Activated T-helper 1 cell treated with anti-CD3 and anti-CD28 coated beads, Interleukin-12 subunit alpha, Interleukin-12 subunit beta, Interleukin-2, Interleukin-4 antibody, amounts not matched to agents 30 ng/mL and 10 ng/mL and 1 ng/mL, durations not matched to agents 14 hours and 24 hours and 36 hours (primary cell): ENCODE results near the gene TRIP10. TPM values are rescaled to one million over a fixed set of nuclear protein-coding genes. Genes with fewer than 3 reads are reported as not detected.
"Not testable (repeated sequence)": the region's sequence is repeated elsewhere in the genome, so short reads cannot be mapped to it uniquely, and the experiment has no call there.

Experiments used
- DNase-seq: peaks from one replicate; pipeline ENCODE4 v3.0.0; 2021; ENCODE audit warnings: low spot score
- H3K27ac Mint-ChIP-seq: one replicate; pipeline ENCODE4 v1.8.0; 2021; ENCODE audit warnings: mild to moderate bottlenecking, mixed read lengths
- H3K27me3 Mint-ChIP-seq: one replicate; pipeline ENCODE4 v1.8.0; 2022; ENCODE audit warnings: mild to moderate bottlenecking, moderate library complexity, mixed read lengths; ENCODE audit not compliant: insufficient read depth
- H3K36me3 Mint-ChIP-seq: one replicate; pipeline ENCODE4 v1.8.0; 2021; ENCODE audit warnings: low read depth, mixed read lengths
- H3K4me1 Mint-ChIP-seq: one replicate; pipeline ENCODE4 v1.8.0; 2021; ENCODE audit warnings: low read depth, mixed read lengths
- H3K4me3 Mint-ChIP-seq: one replicate; pipeline ENCODE4 v1.8.0; 2021; ENCODE audit warnings: mild to moderate bottlenecking, moderate library complexity, mixed read lengths
- H3K9me3 Mint-ChIP-seq: one replicate; pipeline ENCODE4 v1.8.0; 2021; ENCODE audit warnings: mixed read lengths
- intact Hi-C: fragments of 100-400 bp; cut with micrococcal nuclease; formaldehyde crosslinking; loops from one replicate; pipeline ENCODE4 v1.15.1; 2024
- total RNA-seq: library from RNA; stranded (reverse); gene quantifications from 2 replicates; pipeline ENCODE4 v1.2.3, GENCODE V29; 2022

TRIP10 gene
- total RNA-seq, 1 donor from 2014 or later = 62.0 TPM

DNA sequence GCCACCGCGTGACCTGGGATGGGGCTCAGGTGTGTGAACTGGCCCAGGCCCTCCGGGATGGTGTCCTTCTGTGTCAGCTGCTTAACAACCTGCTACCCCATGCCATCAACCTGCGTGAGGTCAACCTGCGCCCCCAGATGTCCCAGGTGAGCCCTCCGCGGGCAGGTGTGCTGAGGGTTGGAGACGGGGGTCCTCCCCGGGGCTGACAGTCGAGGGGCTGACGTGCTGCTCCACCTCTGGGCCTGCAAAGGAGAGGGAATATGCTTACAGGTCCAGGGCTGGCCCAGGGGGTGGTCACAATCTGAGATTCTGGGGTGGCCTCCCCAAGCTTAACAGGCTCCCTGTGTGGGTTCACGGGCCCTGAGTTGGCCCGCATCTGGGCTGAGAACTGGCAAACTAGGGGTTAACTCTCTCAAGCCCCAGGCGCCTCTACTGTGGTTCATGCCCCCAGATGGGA lies 33.4 kb downstream of the TRIP10 start:
- Mint-ChIP-seq H3K27ac (peak overlapping the region; percentile 93), H3K4me3 (peak overlapping the region; percentile 92), H3K36me3 (peaks cover 28% of the 10 kb centered on the region), H3K27me3 (no peaks in the 10 kb centered on the region), H3K4me1 (peaks cover 62% of the 10 kb centered on the region), H3K9me3 (peaks cover 12% of the 10 kb centered on the region)
- no peak for DNase-seq
- intact Hi-C loops = loop anchor here (1.0 kb wide), 6 partner anchors 20 to 313 kb away; partner anchors contain the start of gene TRIP10

- H3K27me3 Mint-ChIP-seq = no peaks in the 10 kb centered on the region
- peaks cover 33% of the 10 kb centered on the region for H3K36me3 Mint-ChIP-seq
- intact Hi-C loops = loop anchor here (1.0 kb wide), 3 partner anchors 28 to 313 kb away; no protein-coding TSS in a partner anchor
- H3K4me1 Mint-ChIP-seq = peaks cover 62% of the 10 kb centered on the region
- peak; percentile 34 for DNase-seq
- peak overlapping the region; percentile 93 for H3K27ac Mint-ChIP-seq
- peaks cover 12% of the 10 kb centered on the region for H3K9me3 Mint-ChIP-seq
- peak overlapping the region; percentile 92 for H3K4me3 Mint-ChIP-seq
These were observed 33.9 kb downstream of the TRIP10 start for GRCh38 chr19:6773323-6773931.

DNA sequence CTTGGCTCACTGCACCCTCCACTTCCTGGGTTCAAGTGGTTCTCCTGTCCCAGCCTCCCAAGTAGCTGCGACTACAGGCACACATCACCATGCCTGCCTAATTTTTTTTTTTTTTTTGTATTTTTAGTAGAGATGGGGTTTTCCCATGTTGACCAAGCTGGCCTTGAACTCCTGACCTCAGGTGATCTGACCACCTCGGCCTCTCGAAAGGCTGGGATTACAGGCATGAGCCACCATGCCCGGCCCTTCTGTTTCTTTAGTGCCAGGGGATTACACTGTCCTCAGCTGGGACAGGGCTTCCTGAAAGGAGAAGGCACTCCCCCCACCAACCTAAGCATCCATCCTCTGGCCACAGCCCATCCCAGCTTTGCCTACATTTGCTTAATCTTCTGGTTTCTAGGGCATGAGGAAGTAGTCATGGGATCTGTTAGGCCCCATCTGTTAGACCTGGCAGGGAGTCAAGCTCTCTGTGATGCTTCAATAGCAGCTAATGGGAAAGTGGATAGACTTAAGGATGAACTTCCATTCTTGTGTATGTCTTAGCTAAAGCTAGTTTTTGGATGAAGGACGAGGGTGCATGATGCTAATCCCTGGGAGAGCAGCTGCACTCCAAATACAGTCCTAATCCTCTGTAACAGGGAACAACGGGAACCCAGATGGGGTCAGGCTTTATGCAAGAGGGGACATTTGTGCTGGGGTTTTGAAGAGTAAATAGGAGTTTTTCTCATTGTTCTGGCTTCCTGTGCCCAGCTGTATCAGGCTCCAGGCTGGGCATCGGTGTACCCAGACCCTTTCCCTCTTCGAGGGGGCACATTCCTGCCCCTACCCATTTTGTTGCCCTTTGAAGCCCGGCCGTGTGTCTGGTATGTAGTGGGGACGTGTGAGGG lies 35.6 kb downstream of the TRIP10 start:
- Mint-ChIP-seq H3K4me1 (peaks cover 61% of the 10 kb centered on the region), H3K27ac (peak overlapping the region; percentile 31), H3K9me3 (peaks cover 12% of the 10 kb centered on the region), H3K4me3 (peak overlapping the region; percentile 92), H3K36me3 (peaks cover 34% of the 10 kb centered on the region), H3K27me3 (no peaks in the 10 kb centered on the region)
- DNase-seq = no peak
- intact Hi-C loops = no loop called here

GRCh38 chr19:6776045-6776444 lies 36.6 kb downstream of the TRIP10 start:
- peak overlapping the region; percentile 40 for H3K4me3 Mint-ChIP-seq
- peaks cover 37% of the 10 kb centered on the region for H3K36me3 Mint-ChIP-seq
- peaks cover 59% of the 10 kb centered on the region for H3K4me1 Mint-ChIP-seq
- intact Hi-C loops, DNase-seq, H3K27me3 Mint-ChIP-seq: not testable (repeated sequence)
- peak overlapping the region; percentile 66 for H3K27ac Mint-ChIP-seq
- peaks cover 12% of the 10 kb centered on the region for H3K9me3 Mint-ChIP-seq

DNA sequence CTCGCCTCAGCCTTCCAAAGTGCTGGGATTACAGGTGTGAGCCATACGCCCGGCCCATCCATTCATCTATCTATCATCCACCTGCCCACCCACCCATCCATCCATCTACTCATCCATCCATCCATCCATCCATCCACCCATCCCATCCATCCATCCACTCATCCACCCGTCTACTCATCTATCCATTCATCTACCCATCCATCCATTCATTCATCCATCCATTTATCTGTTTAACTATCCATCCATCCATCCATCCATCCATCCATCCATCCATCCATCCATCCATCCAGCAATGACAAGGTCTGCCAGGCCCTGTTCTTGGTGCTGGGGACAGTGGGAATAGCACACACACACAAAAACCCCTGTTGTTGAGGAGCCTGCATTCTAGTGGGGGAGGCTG lies 37.5 kb downstream of the TRIP10 start:
- Mint-ChIP-seq H3K4me1 (peaks cover 61% of the 10 kb centered on the region), H3K36me3 (peaks cover 42% of the 10 kb centered on the region), H3K9me3 (peaks cover 8% of the 10 kb centered on the region), H3K4me3 (peak overlapping the region; percentile 0), H3K27me3 (no peaks in the 10 kb centered on the region), H3K27ac (peak overlapping the region; percentile 54)
- intact Hi-C loops = no loop called here
- no peak for DNase-seq

DNA sequence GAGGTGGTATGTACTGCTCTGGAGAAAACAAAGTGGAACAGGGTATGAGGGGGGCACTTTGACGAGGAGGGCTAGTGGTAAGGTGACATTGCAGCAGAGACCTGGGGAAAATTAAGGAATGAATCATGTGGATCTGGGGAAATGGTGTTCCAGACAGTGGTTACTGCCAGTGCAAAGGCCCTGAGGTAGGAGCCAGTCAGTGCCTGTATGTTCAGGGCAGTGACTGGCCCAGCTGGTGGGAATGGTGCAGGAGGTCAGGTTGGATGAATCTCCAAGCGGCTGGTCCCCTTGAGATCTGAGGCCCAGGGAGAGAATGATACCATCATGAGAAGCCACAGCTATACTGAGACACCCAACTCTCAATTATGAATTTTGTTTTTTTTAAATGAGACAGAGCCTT lies 38.0 kb downstream of the TRIP10 start:
- Mint-ChIP-seq H3K36me3 (peaks cover 42% of the 10 kb centered on the region), H3K27ac (peak overlapping the region; percentile 54), H3K9me3 (peaks cover 8% of the 10 kb centered on the region), H3K4me3 (peak overlapping the region; percentile 0), H3K27me3 (no peaks in the 10 kb centered on the region), H3K4me1 (peaks cover 56% of the 10 kb centered on the region)
- DNase-seq = no peak
- intact Hi-C loops = no loop called here

DNA sequence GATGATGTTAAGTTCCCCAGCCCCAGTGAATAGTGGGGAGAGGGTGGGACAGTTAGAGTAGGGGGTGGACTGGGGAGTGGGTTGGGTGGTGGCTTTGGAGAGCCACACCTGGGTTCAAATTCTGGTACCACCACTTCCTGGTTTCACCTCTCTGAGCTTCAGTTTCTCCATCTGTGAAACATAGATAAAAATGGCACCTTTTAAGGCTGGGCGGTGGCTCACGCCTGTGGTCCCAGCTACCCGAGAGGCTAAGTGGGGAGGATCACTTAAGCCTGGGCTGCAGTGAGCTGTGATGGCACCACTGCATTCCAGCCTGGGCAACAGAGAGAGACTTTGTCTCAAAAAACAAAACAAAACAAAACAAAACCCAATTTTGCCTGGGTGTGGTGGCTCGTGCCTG lies 38.9 kb downstream of the TRIP10 start:
- DNase-seq = no peak
- Mint-ChIP-seq H3K4me1 (peaks cover 53% of the 10 kb centered on the region), H3K27me3 (no peaks in the 10 kb centered on the region), H3K36me3 (peaks cover 41% of the 10 kb centered on the region), H3K9me3 (peaks cover 8% of the 10 kb centered on the region), H3K27ac (peak overlapping the region; percentile 70), H3K4me3 (peak overlapping the region; percentile 59)
- intact Hi-C loops = no loop called here

DNA sequence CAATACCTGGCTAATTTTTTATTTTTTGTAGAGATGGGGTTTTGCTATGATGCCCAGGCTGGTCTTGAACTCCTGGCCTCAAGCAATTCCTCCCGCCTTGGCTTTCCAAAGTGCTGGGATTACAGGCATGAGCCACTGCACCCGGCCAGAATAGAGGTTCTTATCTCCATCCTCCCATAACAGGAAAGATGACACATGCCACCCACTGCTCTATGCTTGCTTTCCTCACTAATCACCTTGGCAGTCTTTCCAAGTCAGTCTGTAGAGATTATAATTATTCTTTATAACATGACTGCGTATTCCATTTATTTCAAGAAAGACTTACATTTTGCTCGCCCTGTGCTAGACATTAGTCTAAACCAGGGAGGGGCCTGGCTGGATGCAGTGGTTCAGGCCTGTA lies 39.7 kb downstream of the TRIP10 start:
- H3K36me3 Mint-ChIP-seq = peaks cover 40% of the 10 kb centered on the region
- H3K4me1 Mint-ChIP-seq = peaks cover 51% of the 10 kb centered on the region
- H3K27ac Mint-ChIP-seq = peak overlapping the region; percentile 34
- DNase-seq = no peak
- no peak overlapping the region for H3K4me3 Mint-ChIP-seq
- peaks cover 8% of the 10 kb centered on the region for H3K9me3 Mint-ChIP-seq
- no peaks in the 10 kb centered on the region for H3K27me3 Mint-ChIP-seq
- intact Hi-C loops = no loop called here

DNA sequence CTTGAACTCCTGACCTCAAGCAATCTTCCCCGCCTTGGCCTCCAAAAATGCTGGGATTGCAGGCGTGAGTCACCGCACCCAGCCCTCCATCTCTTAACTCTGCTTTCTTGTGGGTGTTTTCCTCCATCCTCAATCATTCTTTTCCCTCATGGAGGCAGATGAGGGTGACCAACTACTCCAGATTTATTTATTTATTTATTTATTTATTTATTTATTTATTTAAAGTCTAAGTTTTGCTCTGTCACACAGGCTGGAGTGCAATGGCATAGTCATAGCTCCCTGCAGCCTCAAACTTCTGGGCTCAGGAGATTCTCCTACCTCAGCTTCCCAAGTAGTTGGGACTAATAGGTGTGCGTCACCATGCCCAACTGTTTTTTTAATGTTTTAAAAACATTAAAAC lies 47.9 kb downstream of the TRIP10 start:
- peaks cover 35% of the 10 kb centered on the region for H3K4me1 Mint-ChIP-seq
- DNase-seq = no peak
- peaks cover 38% of the 10 kb centered on the region for H3K36me3 Mint-ChIP-seq
- intact Hi-C loops = no loop called here
- H3K27me3 Mint-ChIP-seq = no peaks in the 10 kb centered on the region
- no peak overlapping the region for H3K27ac Mint-ChIP-seq
- H3K9me3 Mint-ChIP-seq = no peaks in the 10 kb centered on the region
- H3K4me3 Mint-ChIP-seq = no peak overlapping the region

GRCh38 chr19:6788896-6789295 lies 49.4 kb downstream of the TRIP10 start:
- Mint-ChIP-seq H3K27ac (peak overlapping the region; percentile 65), H3K4me3 (no peak overlapping the region), H3K9me3 (no peaks in the 10 kb centered on the region), H3K27me3 (no peaks in the 10 kb centered on the region), H3K36me3 (peaks cover 48% of the 10 kb centered on the region), H3K4me1 (peaks cover 45% of the 10 kb centered on the region)
- DNase-seq = no peak
- intact Hi-C loops = no loop called here

DNA sequence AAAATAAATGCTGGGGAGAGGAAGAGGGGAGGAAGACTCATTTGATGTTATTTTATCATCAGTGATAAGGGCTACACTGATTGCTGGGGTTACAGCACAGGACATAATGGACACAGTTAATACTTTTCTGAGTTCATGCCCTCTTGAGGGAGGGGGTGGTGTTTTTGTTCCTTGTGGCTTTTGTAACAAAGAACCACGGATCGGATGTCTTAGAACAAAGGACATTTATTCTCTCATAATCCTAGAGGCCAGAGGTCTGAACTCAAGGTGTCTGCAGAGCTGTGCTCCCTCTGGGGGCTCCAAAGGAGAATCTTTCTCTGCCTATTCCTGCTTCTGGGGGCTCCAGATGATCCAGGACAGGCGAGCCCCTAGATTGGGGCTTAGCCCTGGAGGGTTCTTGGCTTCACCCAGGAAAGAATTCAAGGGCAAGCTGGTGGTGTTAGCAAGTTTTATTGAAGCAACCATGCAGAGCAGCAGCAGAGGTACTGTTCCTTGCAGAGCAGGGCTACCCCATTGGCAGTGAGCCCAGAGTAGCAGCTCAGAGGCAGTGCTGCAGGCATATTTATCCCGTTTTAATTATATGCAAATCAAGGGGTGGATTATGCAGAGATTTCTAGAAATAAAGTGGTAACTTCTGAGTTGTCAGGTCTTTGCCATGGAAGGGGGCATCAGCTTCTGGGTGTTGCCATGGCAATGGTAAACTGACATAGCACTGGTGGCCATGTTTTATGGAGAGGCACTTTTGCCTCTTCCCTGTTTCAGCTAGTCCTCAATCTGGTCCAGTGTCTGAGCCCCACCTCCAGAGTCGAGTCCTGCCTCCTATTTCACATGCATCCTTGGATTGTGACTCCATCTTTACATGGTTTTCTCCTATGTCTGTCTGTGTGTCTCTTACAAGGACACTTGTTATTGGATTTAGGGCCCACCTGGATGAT lies 51.0 kb downstream of the TRIP10 start:
- Mint-ChIP-seq H3K36me3 (peaks cover 52% of the 10 kb centered on the region), H3K27me3 (no peaks in the 10 kb centered on the region), H3K9me3 (peaks cover 11% of the 10 kb centered on the region), H3K4me1 (peaks cover 47% of the 10 kb centered on the region), H3K27ac (peak overlapping the region; percentile 44), H3K4me3 (no peak overlapping the region)
- intact Hi-C loops = no loop called here
- DNase-seq = no peak

- Mint-ChIP-seq H3K4me1 (peaks cover 55% of the 10 kb centered on the region), H3K9me3 (peaks cover 11% of the 10 kb centered on the region), H3K27ac (peak overlapping the region; percentile 44), H3K27me3 (no peaks in the 10 kb centered on the region), H3K4me3 (no peak overlapping the region), H3K36me3 (peaks cover 55% of the 10 kb centered on the region)
- intact Hi-C loops = no loop called here
- DNase-seq = no peak
These were observed 51.8 kb downstream of the TRIP10 start for GRCh38 chr19:6791237-6791636.
